Kidney (tissue), 14 donors: ENCODE measurements around the gene RPL36AL. TPM values are rescaled to one million over a fixed set of nuclear protein-coding genes. Genes with fewer than 3 reads are reported as not detected.

ENCODE experiments used
- DNase-seq, 5 donors: peaks; one replicate each; pipeline ENCODE4 v3.0.0-alpha.2; 2013 to 2020
- FAIRE-seq: peaks from 2 replicates; lab custom pipeline; 2012; peaks lifted over from hg19 to GRCh38; lab: Jason Lieb, UNC
- H3K27ac ChIP-seq, 2 donors: one replicate each; pipeline ENCODE4 v1.7.0; 2013; ENCODE audit warnings: low read depth in 2 of 2, low read length in 2 of 2, inconsistent platforms in 1 of 2
- H3K27me3 ChIP-seq: one replicate; pipeline ENCODE4 v1.7.1; 2013; ENCODE audit warnings: low read length, inconsistent platforms; ENCODE audit not compliant: control insufficient read depth, insufficient read depth
- H3K36me3 ChIP-seq, 3 donors: one replicate each; pipeline versions ENCODE4 v1.7.0 to v1.7.1; 2013; ENCODE audit warnings: low read length in 3 of 3, control low read depth in 1 of 3, inconsistent platforms in 1 of 3; ENCODE audit not compliant: insufficient read depth in 3 of 3, control insufficient read depth in 2 of 3
- H3K4me1 ChIP-seq, 3 donors: one replicate each; pipeline versions ENCODE4 v1.7.0 to v1.7.1; 2013; ENCODE audit warnings: low read length in 3 of 3, inconsistent platforms in 1 of 3, low read depth in 1 of 3; ENCODE audit not compliant: control insufficient read depth in 2 of 3, insufficient read depth in 2 of 3
- H3K4me3 ChIP-seq, 3 donors: one replicate each; pipeline versions ENCODE4 v1.7.0 to v1.8.1; 2013; ENCODE audit warnings: low read length in 3 of 3, control low read depth in 1 of 3, inconsistent platforms in 1 of 3
- H3K9ac ChIP-seq, 3 donors: one replicate each; pipeline versions ENCODE4 v1.7.0 to v1.7.1; 2013; ENCODE audit warnings: low read length in 3 of 3, control low read depth in 1 of 3, inconsistent platforms in 1 of 3
- H3K9me3 ChIP-seq, 3 donors: one replicate each; pipeline versions ENCODE4 v1.7.0 to v1.7.1; 2013; ENCODE audit warnings: low read length in 3 of 3, control low read depth in 1 of 3, inconsistent platforms in 1 of 3; ENCODE audit not compliant: control insufficient read depth in 2 of 3, insufficient read depth in 1 of 3
- CTCF ChIP-seq: IDR thresholded peaks from 3 replicates; pipeline ENCODE4 v1.5.1; 2012; ENCODE audit warnings: mild to moderate bottlenecking, moderate library complexity, borderline replicate concordance; ENCODE audit not compliant: insufficient read depth; ENCODE audit errors: extremely low read depth
- intact Hi-C: fragments of 100-400 bp; cut with DNase I; formaldehyde crosslinking; loops from one replicate; pipeline ENCODE4 v1.11.1; 2022
- polyA plus RNA-seq: library from polyadenylated mRNA; stranded (reverse); fragments of 350-450 nt; fragmentation: Illumina TruSeq; extraction: RNeasy Lipid Tissue Mini Kit (QIAGEN cat#74804); gene quantifications from one replicate; pipeline ENCODE4 v1.2.3, GENCODE V29; 2014; ENCODE audit warnings: low read depth, low replicate concordance; ENCODE audit not compliant: insufficient read depth
- total RNA-seq: library from RNA; stranded (reverse); fragmentation: NEBNext Ultra II Directional; extraction: Animal tissue kit (Norgen Biotek cat#: 25700); gene quantifications from one replicate; pipeline ENCODE4 v1.2.1, GENCODE V29; 2021
- donor health status: control.
- donor health status: control.
- donor health status: control.
- donor health status: control.
- donor health status: control.
- donor health status: DM: yes; HTN: yes; CAD: no.
- donor health status: Normal renal cell carcinoma (clear cell type).

RPL36AL gene
- total and polyA plus RNA-seq, 2 donors from 2014 or later: 157 to 455 TPM

GRCh38 chr14:49598485-49599300 lies 21.7 kb downstream of the RPL36AL start, which contains the start of gene LRR1:
Gene LRR1, plus strand, starts transcription at chr14:49598940. Its CDS starts 81 bp downstream, at chr14:49599021.
- DNase-seq (peak; percentile 91 to 95 (median 93)), FAIRE-seq (no peak)
- TF ChIP-seq CTCF: no peak
- H3K27ac ChIP-seq: peak within 1 kb of the TSS; percentile 95 to 97
- H3K27me3 ChIP-seq: no peaks in the 10 kb centered on the region
- peak within 1 kb of the TSS; percentile 92 to 97 (median 96) for H3K4me3 ChIP-seq
- H3K36me3 ChIP-seq: no peaks in the 10 kb centered on the region
- no peaks in the 10 kb centered on the region for H3K9me3 ChIP-seq
- peak within 1 kb of the TSS; percentile 75 to 99 (median 89) for H3K9ac ChIP-seq
- H3K4me1 ChIP-seq: peaks cover 0 to 3% (median 0%) of the 10 kb centered on the region in 3 donors
- intact Hi-C loops: no loop called here

- Histone ChIP-seq H3K9ac (peak overlapping the region; percentile 75 to 99 (median 89)), H3K36me3 (no peaks in the 10 kb centered on the region), H3K27ac (peak overlapping the region; percentile 95 to 97), H3K9me3 (no peaks in the 10 kb centered on the region), H3K4me3 (peak overlapping the region; percentile 92 to 97 (median 96)), H3K4me1 (peaks cover 0 to 3% (median 0%) of the 10 kb centered on the region in 3 donors), H3K27me3 (no peaks in the 10 kb centered on the region)
- intact Hi-C loops: no loop called here
- DNase-seq: no peak
- FAIRE-seq: no peak
- no peak for TF ChIP-seq CTCF
Observed at GRCh38 chr14:49598189-49598484, 22.3 kb downstream of the RPL36AL start.

GRCh38 chr14:49594347-49595091 lies 25.9 kb downstream of the RPL36AL start:
- intact Hi-C loops: no loop called here
- Histone ChIP-seq H3K27ac (no peak overlapping the region), H3K9ac (no peak overlapping the region), H3K27me3 (no peaks in the 10 kb centered on the region), H3K4me1 (peaks cover 0 to 3% (median 0%) of the 10 kb centered on the region in 3 donors), H3K4me3 (no peak overlapping the region), H3K36me3 (no peaks in the 10 kb centered on the region), H3K9me3 (no peaks in the 10 kb centered on the region)
- peak in 2 of 5 donors; percentile 16 to 53 for DNase-seq
- FAIRE-seq: no peak
- no peak for TF ChIP-seq CTCF
